Right atrium auricular region (tissue), 2 donors: ENCODE measurements around the gene RSPO4. TPM values are rescaled to one million over a fixed set of nuclear protein-coding genes. Genes with fewer than 3 reads are reported as not detected.
A peak's percentile ranks its signal among the peaks of the same experiment; 100 is the strongest.

Source experiments
- DNase-seq: peaks from one replicate; pipeline ENCODE4 v3.0.0-alpha.2; 2019; ENCODE audit warnings: low spot score
- H3K27ac ChIP-seq, 2 donors: fragments of 200-600 bp; sonication (generic); 1 replicate in 1 of 2; 2 replicates in 1 of 2; pipeline ENCODE4 v1.5.1; 2016 to 2019
- H3K27me3 ChIP-seq, 2 donors: fragments of 200-600 bp; sonication (generic); one replicate each; pipeline versions ENCODE4 v1.5.1 to v1.6.0; 2017 to 2019
- H3K36me3 ChIP-seq: fragments of 200-600 bp; sonication (generic); one replicate; pipeline ENCODE4 v1.5.1; 2016
- H3K4me1 ChIP-seq, 2 donors: fragments of 200-600 bp; sonication (generic); one replicate each; pipeline versions ENCODE4 v1.5.1 to v1.6.0; 2017 to 2019
- H3K4me3 ChIP-seq, 2 donors: fragments of 200-600 bp; sonication (generic); 1 replicate in 1 of 2; 2 replicates in 1 of 2; pipeline ENCODE4 v1.5.1; 2017 to 2019; ENCODE audit warnings: mild to moderate bottlenecking in 1 of 2, moderate library complexity in 1 of 2
- H3K9me3 ChIP-seq, 2 donors: fragments of 200-600 bp; sonication (generic); one replicate each; pipeline ENCODE4 v1.5.1; 2019
- CTCF ChIP-seq, 2 donors: fragments of 200-600 bp; sonication (generic); IDR thresholded peaks; one replicate each; pipeline ENCODE4 v1.5.1; 2019; ENCODE audit warnings: antibody characterized with exemption in 2 of 2
- total RNA-seq, 2 donors: library from RNA; depleted of rRNA; stranded (reverse); fragments of >200 nt; gene quantifications; one replicate each; pipeline ENCODE4 v1.1.0, GENCODE V29; 2016

Gene RSPO4
- total RNA-seq, 2 donors from 2014 or later, result 0.15 to 0.20 TPM

GRCh38 chr20:916125-916799 lies 85.8 kb downstream of the RSPO4 start, which contains the start of gene ANGPT4:
Gene ANGPT4 (minus strand): TSS chr20:916334. CDS start chr20:916214, 120 bp downstream.
- H3K27ac ChIP-seq, result no peak within 1 kb of the TSS
- no peaks in the 10 kb centered on the region for H3K36me3 ChIP-seq
- no peaks in the 10 kb centered on the region for H3K9me3 ChIP-seq
- H3K4me1 ChIP-seq, result peaks cover 0 to 9% of the 10 kb centered on the region in 2 donors
- no peak for TF ChIP-seq CTCF (IDR thresholded peaks at IDR 0.05)
- H3K27me3 ChIP-seq, result no peaks in the 10 kb centered on the region
- H3K4me3 ChIP-seq, result no peak within 1 kb of the TSS
- DNase-seq, result no peak

GRCh38 chr20:914727-915498 lies 87.2 kb downstream of the RSPO4 start:
- H3K4me1 ChIP-seq, result peaks cover 0 to 20% of the 10 kb centered on the region in 2 donors
- DNase-seq, result no peak
- H3K27me3 ChIP-seq, result no peaks in the 10 kb centered on the region
- H3K9me3 ChIP-seq, result no peaks in the 10 kb centered on the region
- no peaks in the 10 kb centered on the region for H3K36me3 ChIP-seq
- no peak for TF ChIP-seq CTCF (IDR thresholded peaks at IDR 0.05)
- no peak overlapping the region for H3K4me3 ChIP-seq
- H3K27ac ChIP-seq, result no peak overlapping the region

- Histone ChIP-seq H3K36me3 (no peaks in the 10 kb centered on the region), H3K4me3 (no peak overlapping the region), H3K27me3 (no peaks in the 10 kb centered on the region), H3K4me1 (peaks cover 0 to 20% of the 10 kb centered on the region in 2 donors), H3K9me3 (no peaks in the 10 kb centered on the region), H3K27ac (no peak overlapping the region)
- no peak for DNase-seq
- no peak for TF ChIP-seq CTCF (IDR thresholded peaks at IDR 0.05)
Measured at GRCh38 chr20:913306-913849, 88.7 kb downstream of the RSPO4 start.

- DNase-seq, result no peak
- TF ChIP-seq CTCF (IDR thresholded peaks at IDR 0.05), result no peak
- Histone ChIP-seq H3K4me3 (no peak overlapping the region), H3K9me3 (no peaks in the 10 kb centered on the region), H3K27ac (no peak overlapping the region), H3K36me3 (no peaks in the 10 kb centered on the region), H3K27me3 (no peaks in the 10 kb centered on the region), H3K4me1 (peaks cover 0 to 20% of the 10 kb centered on the region in 2 donors)
Measured at GRCh38 chr20:911882-912600, 90.1 kb downstream of the RSPO4 start.

GRCh38 chr20:910870-911770 lies 91.0 kb downstream of the RSPO4 start:
- peak; percentile 82 for DNase-seq
- Histone ChIP-seq H3K27ac (peak overlapping the region; percentile 39 to 53), H3K27me3 (no peaks in the 10 kb centered on the region)

More at GRCh38 chr20:910870-911770, 91.0 kb downstream of the RSPO4 start:
- Histone ChIP-seq H3K36me3 (no peaks in the 10 kb centered on the region), H3K4me3 (no peak overlapping the region), H3K4me1 (peaks cover 0 to 20% of the 10 kb centered on the region in 2 donors), H3K9me3 (no peaks in the 10 kb centered on the region)
- TF ChIP-seq CTCF (IDR thresholded peaks at IDR 0.05), result no peak
